Adipose tissue (tissue), 3 donors: ENCODE results near the gene ELL. TPM values are rescaled to one million over a fixed set of nuclear protein-coding genes. Genes with fewer than 3 reads are reported as not detected.
"Not testable (repeated sequence)": the region's sequence is repeated elsewhere in the genome, so short reads cannot be mapped to it uniquely, and the experiment has no call there.

Source experiments
- H3K27ac ChIP-seq: one replicate; pipeline ENCODE4 v1.5.1; 2013; ENCODE audit warnings: low read depth, low read length
- WGBS, 3 donors: extraction: QIAGEN DNeasy Blood & Tissue Kit; methylation state at CpG; one replicate each; pipeline ENCODE4 v1.1.7; 2013; 5-methylcytosine and 5-hydroxymethylcytosine counted together
- polyA plus RNA-seq, 3 donors: library from polyadenylated mRNA; stranded (reverse); fragments of 200-250 nt; gene quantifications; one replicate each; pipeline ENCODE4 v1.2.3, GENCODE V29; 2013
- donor health status: healthy with polysubstance abuse.
- donor health status: Bipolar disorder and iron deficiency.
- donor health status: healthy.

ELL gene
- polyA plus RNA-seq, 3 donors: 6.5 to 25.9 (median 9.2) TPM

DNA sequence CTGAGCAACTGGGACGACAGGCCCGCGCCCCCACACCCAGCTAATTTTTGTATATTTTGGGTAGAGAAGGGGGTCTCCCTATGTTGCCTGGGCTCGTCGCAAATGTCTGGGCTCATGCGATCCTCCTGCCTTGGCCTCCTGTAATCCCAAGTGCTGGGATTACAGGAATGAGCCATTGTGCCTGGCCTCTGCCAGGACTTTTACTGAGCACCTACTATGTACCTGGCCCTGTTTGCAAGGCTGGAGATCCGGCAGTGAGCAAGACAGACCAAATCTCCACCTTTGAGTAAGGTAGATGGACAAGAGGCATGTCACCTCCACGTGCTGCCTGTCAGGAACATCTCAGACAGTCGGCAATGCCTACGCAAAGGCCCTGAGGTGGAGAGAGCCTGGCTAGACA lies 14.6 kb upstream of the ELL start:
- 92 to 97% (median 95%) methylated on average over 10 of the region's 10 CpGs for WGBS, 3 donors

DNA sequence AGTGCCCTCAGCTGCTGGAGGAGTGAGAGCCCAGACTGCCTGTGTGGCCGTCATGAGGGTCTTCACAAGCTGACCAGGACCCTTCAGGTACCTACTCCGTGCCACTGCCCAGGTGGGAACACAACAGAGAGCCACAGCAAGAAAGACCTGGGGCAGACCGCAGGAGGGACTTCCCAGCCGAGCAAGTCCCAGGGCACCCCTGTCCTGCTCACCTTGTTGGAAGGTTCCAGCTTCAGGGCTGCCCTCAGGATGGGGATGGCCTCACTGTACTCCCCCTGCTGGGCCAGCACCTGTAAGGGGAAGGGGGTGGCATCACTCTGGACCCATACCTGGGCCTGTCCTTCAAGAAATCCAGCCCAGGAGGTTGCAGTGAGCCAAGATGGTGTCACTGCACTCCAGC lies 11.2 kb upstream of the ELL start:
- WGBS, 3 donors: 93 to 97% (median 94%) methylated on average over 4 of the region's 4 CpGs

More for the DNA sequence above, 14.6 kb upstream of the ELL start:
- no peak overlapping the region for H3K27ac ChIP-seq

DNA sequence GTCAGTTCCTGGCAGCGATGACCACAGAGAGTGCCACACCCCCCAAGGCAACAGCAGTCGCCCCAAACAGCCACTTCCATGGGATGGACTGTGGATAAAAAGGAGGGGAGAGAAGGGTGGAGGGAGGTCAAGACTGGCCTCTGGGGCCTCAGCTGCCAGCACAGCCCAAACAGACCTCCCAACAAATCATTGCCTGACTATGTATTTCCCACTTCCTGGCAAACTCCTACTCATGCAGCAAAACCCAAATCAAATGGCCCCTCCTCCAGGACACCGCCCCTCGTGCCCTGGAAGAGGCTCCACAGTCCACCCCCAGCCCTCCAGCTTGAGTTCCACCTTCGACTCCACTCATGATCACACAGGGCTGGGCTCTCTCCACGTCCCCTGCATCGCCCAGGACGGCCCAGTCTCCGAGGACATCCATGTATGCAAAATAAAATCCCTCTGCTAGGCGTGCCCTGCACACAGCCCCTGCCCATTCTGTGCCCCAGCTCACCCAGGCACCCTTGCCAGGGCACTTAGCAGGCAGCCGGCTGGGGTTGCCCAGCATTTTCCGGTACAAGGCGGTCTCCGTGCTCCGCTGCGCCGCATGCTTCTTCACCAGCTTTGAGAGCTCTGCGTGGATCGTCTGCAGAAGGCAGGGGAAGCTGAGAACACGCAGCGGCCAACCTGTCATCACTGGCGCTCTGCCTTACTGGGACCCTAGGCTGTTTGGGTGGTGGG lies 10.5 kb upstream of the ELL start:
- H3K27ac ChIP-seq: no peak overlapping the region
- WGBS, 3 donors: 96 to 97% (median 97%) methylated on average over 22 of the region's 22 CpGs

More for the DNA sequence above, 11.2 kb upstream of the ELL start:
- H3K27ac ChIP-seq: no peak overlapping the region

DNA sequence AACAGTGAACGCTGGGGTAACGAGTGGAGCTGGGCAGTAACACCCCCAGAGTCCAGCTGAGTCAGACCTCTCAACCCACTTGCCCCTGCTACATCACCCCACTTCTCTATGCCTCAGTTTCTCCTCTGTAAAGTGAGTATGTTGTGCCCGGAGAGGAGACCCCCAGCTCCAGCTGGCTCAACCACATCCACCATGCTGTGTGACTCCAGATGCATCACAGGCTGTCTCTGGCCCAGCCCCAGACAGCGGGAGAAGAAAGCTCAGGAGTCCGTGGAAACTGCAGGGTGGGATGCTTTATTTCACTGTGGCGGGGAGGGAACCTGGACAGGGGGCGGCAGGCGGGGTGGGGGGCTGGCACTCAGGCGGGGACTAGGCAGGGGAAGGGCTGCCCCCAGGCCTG lies 9.6 kb upstream of the ELL start:
- WGBS, 3 donors: 91 to 96% (median 93%) methylated on average over 6 to 9 of the region's 9 CpGs

DNA sequence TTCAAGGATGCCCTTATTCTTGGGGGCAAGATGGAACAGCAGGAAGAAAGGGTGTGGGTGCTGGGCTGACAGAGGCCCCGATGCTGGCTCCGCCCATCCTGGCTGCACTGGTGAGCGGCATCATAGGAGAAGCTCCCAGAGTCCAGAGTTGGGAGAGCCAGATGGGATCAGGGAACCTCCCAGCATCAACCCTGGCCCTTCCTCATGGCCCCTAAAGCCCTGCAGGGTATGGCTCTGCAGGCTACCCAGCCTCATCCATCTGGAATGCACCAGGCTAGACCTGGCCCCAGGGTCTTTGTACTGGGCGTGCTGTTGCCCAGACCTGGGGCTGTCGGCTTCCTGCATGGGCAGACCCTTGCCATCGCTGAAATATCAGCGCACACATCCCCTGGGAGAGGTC lies 7.9 kb upstream of the ELL start:
- 62 to 85% (median 68%) methylated on average over 7 of the region's 7 CpGs for WGBS, 3 donors

More for the DNA sequence above, 9.6 kb upstream of the ELL start:
- H3K27ac ChIP-seq: no peak overlapping the region

DNA sequence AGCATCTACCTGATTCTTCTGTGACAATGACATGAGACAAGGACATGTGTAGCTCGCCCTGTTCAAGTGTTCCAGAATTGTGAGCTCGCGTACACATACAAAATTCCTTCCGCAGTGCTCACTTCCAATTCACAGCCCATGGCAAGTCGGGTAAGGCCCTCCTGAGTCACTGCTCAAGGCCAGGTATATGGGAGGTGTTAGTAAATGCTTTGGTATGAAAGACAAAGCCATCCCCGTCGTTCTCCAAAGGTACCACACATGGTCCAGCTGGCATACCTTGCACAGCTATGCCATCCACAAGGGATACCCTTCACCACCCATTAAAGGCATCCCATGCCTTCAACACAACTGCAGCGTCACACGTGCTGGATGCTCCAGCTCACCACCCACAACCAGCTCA lies 4.4 kb upstream of the ELL start:
- H3K27ac ChIP-seq: no peak overlapping the region
- 89 to 92% (median 91%) methylated on average over 9 of the region's 9 CpGs for WGBS, 3 donors

More for the DNA sequence above, 7.9 kb upstream of the ELL start:
- H3K27ac ChIP-seq: no peak overlapping the region

DNA sequence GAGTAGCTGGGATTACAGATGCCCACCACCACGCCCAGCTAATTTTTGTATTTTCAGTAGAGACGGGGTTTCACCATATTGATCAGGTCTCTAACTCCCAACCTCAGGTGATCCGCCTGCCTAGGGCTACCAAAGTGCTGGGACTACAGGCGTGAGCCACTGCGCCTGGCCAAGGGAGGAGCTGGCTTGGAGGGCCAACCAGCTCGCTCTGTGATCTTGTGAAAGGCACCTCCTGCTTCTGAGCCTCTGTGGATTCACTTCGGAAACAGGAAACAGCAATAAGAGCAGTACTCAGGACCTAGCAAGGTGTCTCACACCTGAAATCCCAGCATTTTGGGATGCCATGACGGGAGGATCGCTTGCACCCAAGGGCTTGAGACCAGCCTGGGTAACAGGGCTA lies 2.0 kb upstream of the ELL start:
- H3K27ac ChIP-seq: no peak overlapping the region
- WGBS, 3 donors: 87 to 93% (median 91%) methylated on average over 9 of the region's 9 CpGs

DNA sequence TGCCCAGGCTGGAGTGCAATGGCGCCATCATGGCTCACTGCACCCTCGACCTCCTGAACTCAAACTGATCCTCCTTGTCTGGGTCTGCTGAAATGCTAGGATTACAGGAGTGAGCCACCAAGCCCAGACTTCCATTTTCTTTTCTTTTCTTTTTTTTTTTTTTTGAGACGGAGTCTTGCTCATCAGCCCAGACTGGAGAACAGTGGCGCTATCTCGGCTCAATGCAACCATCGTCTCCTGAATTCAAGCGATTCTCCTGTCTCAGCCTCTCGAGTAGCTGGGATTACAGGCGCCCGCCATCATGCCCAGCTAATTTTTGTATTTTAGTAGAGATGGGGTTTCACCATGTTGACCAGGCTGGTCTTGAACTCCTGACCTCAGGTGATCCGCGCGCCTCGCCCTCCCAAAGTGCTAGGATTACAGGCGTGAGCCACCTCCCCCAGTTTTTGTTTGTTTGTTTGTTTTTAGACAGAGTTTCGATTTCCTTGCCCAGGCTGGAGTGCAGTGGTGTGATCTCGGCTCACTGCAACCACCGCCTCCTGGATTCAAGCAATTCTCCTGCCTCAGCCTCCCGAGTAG lies 1.1 kb upstream of the ELL start:
- WGBS, 3 donors: 66 to 72% (median 67%) methylated on average over 19 of the region's 19 CpGs
- H3K27ac ChIP-seq: not testable (repeated sequence)

DNA sequence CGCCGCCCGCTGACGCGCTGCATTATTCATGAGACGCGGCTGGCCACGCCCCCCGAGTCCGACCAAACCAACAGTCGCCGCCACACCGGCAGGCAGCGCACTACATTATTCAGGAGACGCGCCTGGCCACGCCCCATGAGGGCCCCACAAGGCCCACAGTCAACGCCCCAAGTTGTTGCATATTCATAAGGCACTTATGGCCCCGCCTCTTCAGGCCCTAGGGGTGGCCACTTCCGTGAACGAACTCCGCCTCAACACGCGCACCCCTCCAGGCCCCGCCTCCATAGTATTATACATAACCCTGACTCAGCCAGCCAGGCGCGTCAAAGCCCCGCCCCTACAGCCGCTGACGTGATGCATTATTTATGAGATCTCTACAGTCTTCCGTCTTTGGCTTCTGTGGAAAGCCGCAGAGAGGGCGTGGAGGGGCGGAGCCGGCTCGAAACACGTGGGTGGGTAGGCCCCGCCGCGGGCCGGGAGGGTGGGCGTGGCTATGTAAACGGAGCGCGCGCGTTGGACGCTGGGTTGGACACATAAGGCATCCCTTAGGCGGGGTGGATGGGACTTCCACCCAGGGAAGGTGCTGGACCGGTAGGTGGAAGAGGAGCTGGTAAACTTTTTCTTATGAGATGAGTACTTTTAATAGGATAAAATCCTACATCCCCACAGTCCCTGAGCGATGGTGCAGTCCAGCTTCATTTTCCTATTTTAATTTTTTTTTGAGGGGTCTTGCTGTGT lies 423 bp upstream of the ELL start:
- 1 to 2% (median 1%) methylated on average over 51 of the region's 51 CpGs for WGBS, 3 donors
- H3K27ac ChIP-seq: no peak overlapping the region

DNA sequence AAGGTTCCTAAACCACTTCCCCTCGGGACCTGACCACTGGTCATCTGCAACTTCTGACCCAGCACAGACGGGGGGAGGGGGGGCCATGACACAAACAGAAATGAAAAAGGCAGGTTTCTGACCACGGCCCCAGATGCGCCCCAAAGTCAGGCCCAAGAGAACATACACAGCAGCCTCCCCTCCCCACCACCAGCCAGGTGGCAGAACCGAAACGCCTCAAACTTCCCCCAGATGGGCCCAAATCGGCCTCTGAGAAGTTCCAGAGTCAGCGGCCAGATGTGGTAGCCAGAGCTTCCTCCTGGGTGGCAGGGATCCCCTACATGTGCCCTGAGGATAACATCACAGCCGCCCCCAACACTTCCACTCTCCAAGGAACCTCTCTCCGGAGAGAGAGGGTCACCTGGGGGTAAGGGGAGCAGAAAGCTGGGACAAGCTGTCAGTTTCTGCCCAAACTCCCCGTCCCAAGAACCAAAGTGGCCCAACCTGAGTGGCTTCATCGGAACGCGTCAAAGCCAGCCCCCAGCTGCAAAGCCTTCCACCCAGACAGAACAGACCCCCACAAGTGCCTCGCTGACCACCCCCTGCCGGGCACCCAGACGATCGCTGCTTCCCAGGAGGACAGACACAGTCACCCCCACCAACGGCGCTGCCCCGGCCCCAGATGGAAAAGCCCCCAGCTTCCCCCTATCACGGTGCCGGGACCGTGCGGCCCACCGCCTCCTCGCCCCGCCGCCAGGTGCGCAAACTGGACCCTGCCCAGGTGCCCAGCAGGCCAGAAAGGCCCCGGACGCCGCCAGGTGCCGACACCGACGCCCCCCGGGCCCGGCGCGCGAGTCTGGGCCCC lies 800 bp downstream of the ELL start:
- H3K27ac ChIP-seq: peak overlapping the region; percentile 76
- whole genome bisulfite sequencing, 3 donors: 0 to 1% (median 1%) methylated on average over 36 to 41 of the region's 41 CpGs

DNA sequence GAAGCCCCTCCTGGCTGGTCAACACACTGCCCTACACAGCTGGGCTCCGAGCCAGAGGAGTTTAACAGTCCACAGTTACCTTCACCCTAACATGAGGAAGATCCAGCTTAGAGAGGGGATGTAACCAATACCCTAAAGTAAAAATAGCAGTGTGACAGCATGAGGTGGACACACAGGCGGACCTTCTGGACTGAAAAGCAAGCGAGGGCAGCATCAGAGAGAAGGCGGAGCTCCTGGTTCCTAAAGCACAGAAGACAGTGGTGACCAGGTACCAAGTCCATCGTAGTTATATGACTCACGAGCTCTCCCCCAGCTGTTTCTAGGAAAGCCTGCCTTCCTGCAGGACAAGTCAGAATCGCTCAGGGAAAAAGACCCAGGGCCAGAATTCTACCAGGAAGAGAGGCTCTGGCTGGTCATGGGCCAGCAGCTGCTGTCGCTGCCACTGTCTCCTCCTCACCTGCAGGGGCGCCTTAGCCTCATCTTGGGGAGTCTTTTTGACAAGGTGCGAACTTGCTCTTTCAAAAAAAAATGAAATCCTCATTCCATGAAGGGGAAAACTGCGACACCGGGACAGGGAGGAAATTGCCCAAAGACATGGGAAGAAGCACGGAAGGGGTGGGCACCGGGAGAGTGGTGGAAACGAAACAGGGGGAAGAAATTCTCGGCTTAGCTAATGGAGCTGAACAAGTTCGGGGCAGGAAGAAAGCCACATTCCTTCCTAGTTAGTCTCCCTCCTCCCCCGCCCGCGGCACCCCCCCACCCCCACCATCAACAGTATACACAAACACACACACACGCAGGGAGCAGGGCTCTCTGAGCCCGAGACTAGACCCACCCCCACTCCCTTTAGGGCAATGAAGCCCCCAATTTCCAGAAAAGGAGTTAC lies 1.7 kb downstream of the ELL start:
- H3K27ac ChIP-seq: peak overlapping the region; percentile 76
- WGBS, 3 donors: 9 to 10% (median 9%) methylated on average over 22 of the region's 22 CpGs

DNA sequence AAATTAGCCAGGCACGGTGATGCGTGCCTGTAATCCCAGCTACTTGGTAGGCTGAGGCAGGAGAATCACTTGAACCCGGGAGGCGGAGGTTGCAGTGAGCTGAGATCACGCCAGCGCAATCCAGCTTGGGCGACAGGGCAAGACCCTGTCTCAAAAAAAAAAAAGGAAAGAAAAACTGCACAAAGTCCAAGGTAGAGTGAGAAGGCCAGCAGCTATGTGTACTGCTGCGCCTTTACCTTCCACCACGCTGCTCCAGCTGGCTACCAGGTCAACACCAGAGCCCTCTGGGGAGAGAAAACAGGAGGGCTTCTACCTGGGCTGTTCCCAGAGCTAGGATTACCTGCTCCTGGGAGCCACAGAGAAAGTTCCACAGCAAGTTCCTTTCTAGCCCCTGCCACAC lies 3.2 kb downstream of the ELL start:
- WGBS, 3 donors: 90 to 99% (median 95%) methylated on average over 9 of the region's 9 CpGs
- no peak overlapping the region for H3K27ac ChIP-seq

DNA sequence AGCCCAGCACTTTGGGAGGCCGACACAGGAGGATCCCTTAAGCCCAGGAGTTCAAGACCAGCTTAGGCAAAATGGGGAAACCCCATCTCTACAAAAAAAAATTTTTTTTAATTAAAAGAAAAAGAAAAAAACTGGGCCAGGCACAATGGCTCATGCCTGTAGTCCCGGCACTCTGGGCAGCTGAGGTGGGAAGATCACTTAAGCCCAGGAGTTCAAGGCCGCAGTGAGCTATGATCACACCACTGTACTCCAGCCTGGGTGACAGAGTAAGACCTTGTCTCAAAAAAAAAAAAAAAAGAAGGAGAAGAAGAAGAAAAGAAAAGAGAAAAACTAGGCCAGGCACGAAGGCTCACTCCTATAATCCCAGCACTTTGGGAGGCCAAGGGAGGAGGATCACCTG lies 4.3 kb downstream of the ELL start:
- WGBS, 3 donors: 82 to 96% (median 95%) methylated on average over 4 of the region's 4 CpGs
- H3K27ac ChIP-seq: no peak overlapping the region

DNA sequence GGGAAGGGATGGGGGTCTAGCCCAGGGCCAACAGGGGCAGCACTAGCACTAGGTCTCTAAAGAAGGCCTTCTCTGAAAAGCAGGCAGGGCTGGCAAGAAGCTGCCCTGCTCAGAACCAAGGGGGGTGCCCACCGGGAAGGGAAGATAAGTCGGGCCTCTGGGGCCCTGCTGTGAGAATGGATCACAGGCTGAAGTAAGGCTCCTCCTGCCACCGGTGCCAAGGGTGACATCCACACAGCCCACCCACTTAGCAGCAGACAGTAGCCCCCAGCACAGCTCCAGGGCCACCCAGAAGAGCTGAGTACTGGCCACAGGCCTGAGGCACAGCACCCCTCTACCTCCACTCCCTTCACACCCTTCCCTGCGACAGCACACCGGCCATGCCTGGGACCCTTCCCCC lies 5.9 kb downstream of the ELL start:
- H3K27ac ChIP-seq: no peak overlapping the region
- WGBS, 3 donors: 64 to 88% (median 80%) methylated on average over 4 to 5 of the region's 5 CpGs

DNA sequence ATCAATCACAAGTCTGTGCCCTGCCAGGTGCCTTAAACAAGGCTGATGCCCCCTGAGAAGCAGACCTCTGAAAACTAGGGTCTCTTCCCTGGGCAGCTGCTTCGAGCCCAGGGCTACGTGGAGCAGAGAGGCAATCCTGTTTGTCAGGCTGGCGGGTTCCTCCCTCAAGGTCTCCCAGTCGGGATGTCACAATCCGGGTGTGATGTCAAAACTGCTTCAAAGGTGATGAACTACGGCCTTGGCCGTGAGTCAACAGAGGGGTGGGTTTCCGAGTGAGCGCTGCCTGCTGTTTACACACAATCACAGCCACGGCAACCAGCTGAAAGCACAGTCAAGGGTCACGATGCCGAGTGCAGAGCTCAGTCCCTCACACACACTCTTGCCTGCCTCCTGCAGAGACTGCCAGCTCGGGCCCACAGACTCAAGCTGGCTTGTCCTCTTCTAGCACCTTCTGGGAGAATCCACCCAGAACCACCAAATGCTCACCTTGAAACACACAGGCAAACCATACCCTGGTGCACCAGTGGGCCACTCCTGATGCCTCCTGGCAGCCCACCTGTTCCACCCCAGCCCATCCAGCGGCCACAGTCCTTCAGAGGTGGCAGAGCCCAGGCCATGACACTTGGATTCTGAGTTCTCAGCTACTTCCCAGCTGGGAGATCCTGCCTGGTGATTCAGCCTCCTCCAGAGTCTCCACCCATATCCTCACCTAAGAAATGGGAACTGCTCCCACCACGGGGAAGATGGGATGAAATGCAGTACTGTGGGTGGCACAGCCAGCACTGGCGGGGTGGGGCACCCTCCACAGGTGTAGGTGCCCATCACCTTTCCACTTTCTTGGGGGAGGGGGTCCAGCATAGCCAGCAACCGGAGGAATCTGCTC lies 6.8 kb downstream of the ELL start:
- WGBS, 3 donors: 27 to 30% (median 29%) methylated on average over 17 of the region's 17 CpGs

DNA sequence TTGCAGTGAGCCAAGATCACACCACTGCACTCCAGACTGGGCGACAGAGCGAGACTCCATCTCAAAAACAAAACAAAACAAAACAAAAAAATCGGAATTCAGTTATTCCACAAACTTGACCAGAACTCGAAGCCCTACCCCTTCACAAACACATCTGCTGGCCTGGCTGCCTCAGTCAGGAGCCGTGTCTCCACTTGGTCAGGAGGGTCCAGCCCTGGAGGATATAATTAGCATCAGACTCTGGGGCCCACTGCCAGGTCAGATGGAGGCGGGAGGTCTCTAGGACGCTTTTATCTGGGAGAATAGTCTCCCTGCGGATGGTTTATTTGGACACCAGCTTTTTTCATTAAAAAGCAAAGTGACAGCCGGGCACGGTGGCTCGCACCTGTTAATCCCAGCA lies 8.0 kb downstream of the ELL start:
- WGBS, 3 donors: 70 to 78% (median 75%) methylated on average over 11 of the region's 11 CpGs
- no peak overlapping the region for H3K27ac ChIP-seq

More for the DNA sequence above, 6.8 kb downstream of the ELL start:
- H3K27ac ChIP-seq: peak overlapping the region; percentile 74

DNA sequence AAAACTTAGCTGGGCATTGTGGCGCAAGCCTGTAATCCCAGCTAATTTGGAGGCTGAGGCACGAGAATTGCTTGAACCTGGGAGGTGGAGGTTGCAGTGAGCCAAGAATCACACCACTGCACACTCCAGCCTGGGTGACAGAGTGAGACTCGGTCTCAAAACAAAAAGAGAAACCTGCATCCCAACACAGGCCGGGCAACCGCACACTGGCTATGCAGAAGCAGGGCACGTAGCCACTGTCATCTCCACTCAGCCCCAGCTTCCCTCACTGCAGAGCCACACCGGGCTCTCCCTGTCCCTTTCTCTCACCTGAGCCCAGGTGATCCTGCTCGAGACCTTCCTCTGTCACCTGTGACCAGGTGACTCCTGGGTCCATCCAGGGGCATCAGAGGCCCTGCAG lies 11.7 kb downstream of the ELL start:
- 89 to 96% (median 90%) methylated on average over 8 of the region's 8 CpGs for WGBS, 3 donors
- no peak overlapping the region for H3K27ac ChIP-seq
